ENCODE results near the gene ARAP3.

ARAP3 gene

GRCh38 chr5:141681295-141681694, 735 bp downstream of the ARAP3 start:
- peak overlapping the region; percentile 36 for H3K4me3 ChIP-seq (ENCODE audit: control insufficient read depth, low read depth, low read length)
- DNase-seq (ENCODE audit: low read depth) = no peak
- TF ChIP-seq, protein P1, sequence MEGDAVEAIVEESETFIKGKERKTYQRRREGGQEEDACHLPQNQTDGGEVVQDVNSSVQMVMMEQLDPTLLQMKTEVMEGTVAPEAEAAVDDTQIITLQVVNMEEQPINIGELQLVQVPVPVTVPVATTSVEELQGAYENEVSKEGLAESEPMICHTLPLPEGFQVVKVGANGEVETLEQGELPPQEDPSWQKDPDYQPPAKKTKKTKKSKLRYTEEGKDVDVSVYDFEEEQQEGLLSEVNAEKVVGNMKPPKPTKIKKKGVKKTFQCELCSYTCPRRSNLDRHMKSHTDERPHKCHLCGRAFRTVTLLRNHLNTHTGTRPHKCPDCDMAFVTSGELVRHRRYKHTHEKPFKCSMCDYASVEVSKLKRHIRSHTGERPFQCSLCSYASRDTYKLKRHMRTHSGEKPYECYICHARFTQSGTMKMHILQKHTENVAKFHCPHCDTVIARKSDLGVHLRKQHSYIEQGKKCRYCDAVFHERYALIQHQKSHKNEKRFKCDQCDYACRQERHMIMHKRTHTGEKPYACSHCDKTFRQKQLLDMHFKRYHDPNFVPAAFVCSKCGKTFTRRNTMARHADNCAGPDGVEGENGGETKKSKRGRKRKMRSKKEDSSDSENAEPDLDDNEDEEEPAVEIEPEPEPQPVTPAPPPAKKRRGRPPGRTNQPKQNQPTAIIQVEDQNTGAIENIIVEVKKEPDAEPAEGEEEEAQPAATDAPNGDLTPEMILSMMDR (conservative IDR thresholded peaks at IDR 0.05; ENCODE audit: control insufficient read depth, insufficient read depth, low read depth, low read length) = no peak

DNA sequence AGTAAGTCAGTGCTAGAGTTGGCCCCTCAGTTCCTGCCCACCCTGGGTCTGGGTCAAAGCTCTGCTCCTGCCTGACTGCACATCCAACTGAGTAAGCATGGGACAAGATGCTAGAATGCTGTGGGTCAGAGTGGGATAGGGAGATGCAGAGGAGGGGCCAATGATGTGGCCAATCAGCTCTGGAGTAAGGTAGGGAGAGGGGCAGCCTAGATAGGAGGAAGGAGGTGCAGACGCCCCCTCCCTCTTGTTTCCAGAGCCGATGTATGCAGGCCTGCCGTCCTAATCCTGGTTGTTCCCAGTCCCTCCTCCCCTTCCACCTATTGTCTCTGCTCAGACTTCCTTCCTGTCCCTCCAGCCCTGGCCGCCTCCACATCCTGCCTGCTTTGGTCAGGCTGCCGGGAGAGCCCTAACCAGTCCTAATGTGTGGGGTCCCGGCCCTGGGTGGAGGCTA, 1.3 kb downstream of the ARAP3 start:
- no peak overlapping the region for H3K4me3 ChIP-seq (ENCODE audit: control insufficient read depth, low read depth, low read length)
- TF ChIP-seq, protein P1 (conservative IDR thresholded peaks at IDR 0.05; ENCODE audit: control insufficient read depth, insufficient read depth, low read depth, low read length) = no peak
- no peak for DNase-seq (ENCODE audit: low read depth)

GRCh38 chr5:141680178-141680577, 1.9 kb downstream of the ARAP3 start:
- no peak overlapping the region for H3K4me3 ChIP-seq (ENCODE audit: control insufficient read depth, low read depth, low read length)
- TF ChIP-seq, protein P1 (conservative IDR thresholded peaks at IDR 0.05; ENCODE audit: control insufficient read depth, insufficient read depth, low read depth, low read length) = no peak
- no peak for DNase-seq (ENCODE audit: low read depth)

- H3K4me3 ChIP-seq (ENCODE audit: control insufficient read depth, low read depth, low read length) = no peak overlapping the region
- TF ChIP-seq, protein P1 (conservative IDR thresholded peaks at IDR 0.05; ENCODE audit: control insufficient read depth, insufficient read depth, low read depth, low read length) = no peak
- no peak for DNase-seq (ENCODE audit: low read depth)
Measured at GRCh38 chr5:141677415-141677814, 4.6 kb downstream of the ARAP3 start.

DNA sequence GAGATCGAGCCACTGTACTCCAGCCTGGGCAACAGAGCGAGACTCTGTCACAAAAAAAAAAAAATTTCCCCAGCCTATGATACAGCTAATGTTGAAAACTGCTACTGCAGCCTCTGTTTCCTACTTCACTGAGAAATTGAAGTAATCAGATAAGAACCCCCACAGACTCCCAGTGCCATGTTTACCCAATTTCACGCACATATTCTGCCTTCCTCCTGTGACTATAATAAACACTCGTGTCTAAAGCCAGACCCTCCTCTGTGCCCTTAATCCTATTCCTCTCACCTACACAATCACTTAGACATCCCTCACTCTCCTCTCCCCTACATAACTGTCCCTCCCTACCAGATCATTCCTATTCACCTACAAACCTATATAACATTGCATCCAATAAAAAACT, 6.4 kb downstream of the ARAP3 start:
- TF ChIP-seq, protein P1 (conservative IDR thresholded peaks at IDR 0.05; ENCODE audit: control insufficient read depth, insufficient read depth, low read depth, low read length) = no peak
- no peak for DNase-seq (ENCODE audit: low read depth)
- no peak overlapping the region for H3K4me3 ChIP-seq (ENCODE audit: control insufficient read depth, low read depth, low read length)

DNA sequence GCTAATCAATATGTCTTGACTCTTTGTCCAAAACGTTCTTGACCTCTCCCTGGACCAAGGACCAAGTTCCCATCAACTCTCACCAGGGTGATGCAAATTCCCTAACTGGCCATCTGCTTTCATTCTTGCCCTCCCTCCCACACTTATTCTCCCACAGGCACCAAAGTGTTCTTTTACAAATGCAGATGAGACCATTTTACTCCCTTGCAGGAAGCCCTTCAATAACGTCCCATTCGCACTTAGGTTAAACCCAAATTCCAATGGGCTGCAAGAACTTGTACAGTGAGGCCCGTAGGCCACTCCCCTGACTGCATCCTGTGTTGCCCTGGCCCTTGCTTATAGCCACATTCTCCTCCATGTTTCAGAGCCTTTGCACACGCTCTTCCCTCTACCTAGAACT, 7.3 kb downstream of the ARAP3 start:
- TF ChIP-seq, protein P1 (conservative IDR thresholded peaks at IDR 0.05; ENCODE audit: control insufficient read depth, insufficient read depth, low read depth, low read length) = no peak
- H3K4me3 ChIP-seq (ENCODE audit: control insufficient read depth, low read depth, low read length) = no peak overlapping the region
- DNase-seq (ENCODE audit: low read depth) = no peak

All from fibroblast of mammary gland (primary cell).